Activated T-cell treated with anti-CD3 and anti-CD28 coated beads, Interleukin-2, amount 50 U/mL, for 24 hours (primary cell): ENCODE data around the gene ZPLD1.

Experiments
- DNase-seq: peaks from one replicate; pipeline ENCODE4 v3.0.0-alpha.2; 2020
- H3K27ac Mint-ChIP-seq: 2 replicates; pipeline ENCODE4 v1.8.0; 2020; ENCODE audit warnings: mild to moderate bottlenecking, mixed read lengths
- H3K27me3 Mint-ChIP-seq: 2 replicates; pipeline ENCODE4 v1.8.0; 2020; ENCODE audit warnings: mixed read lengths
- H3K36me3 Mint-ChIP-seq: 2 replicates; pipeline ENCODE4 v1.8.0; 2020; ENCODE audit warnings: low read depth, mixed read lengths
- H3K4me1 Mint-ChIP-seq: 2 replicates; pipeline ENCODE4 v1.8.0; 2020; ENCODE audit warnings: low read depth, mixed read lengths
- H3K4me3 Mint-ChIP-seq: 2 replicates; pipeline ENCODE4 v1.8.0; 2020; ENCODE audit warnings: mild to moderate bottlenecking, moderate library complexity, mixed read lengths
- H3K9me3 Mint-ChIP-seq: 2 replicates; pipeline ENCODE4 v1.8.0; 2020; ENCODE audit warnings: mixed read lengths

The ZPLD1 gene

GRCh38 chr3:102434715-102435114, at the start of gene ZPLD1:
Gene ZPLD1, plus strand, starts transcription at chr3:102435015. Its CDS starts 3,473 bp downstream, at chr3:102438488.
- Mint-ChIP-seq H3K27ac (no peak within 1 kb of the TSS), H3K27me3 (peaks cover 15% of the 10 kb centered on the region), H3K4me3 (no peak within 1 kb of the TSS), H3K4me1 (no peaks in the 10 kb centered on the region), H3K9me3 (no peaks in the 10 kb centered on the region), H3K36me3 (no peaks in the 10 kb centered on the region)
- DNase-seq, result no peak

DNA sequence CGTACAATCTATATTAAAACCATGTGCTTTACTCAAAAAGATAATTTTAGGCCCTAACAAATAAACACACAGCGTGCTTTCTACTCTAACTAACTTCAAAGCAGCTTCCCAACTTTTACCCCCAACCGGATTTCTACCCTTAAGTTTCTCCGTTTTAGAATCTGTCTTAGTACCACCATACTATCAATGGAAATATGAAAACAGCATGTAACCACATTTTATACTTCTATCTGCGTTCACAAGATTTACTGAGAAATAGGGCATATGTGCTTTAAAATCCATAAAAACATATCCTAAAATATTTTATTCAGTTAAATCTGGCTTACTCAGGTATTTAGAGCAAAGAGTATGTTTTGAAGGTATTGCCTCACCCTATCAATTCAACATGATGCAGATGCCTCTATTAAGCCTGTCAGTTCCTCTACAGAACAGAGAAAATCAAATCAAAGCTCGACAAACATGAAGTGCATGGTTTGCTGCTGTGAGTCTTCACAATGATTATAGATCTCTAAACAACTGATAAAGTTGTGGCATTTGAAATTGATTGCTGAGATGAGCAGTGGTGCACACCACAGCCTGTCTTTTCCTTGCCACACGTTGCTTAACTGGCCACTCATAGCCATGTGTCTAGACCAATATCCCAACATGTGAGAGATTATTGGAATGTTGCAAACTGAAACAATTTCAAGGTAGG, 44.5 kb upstream of the ZPLD1 start:
- H3K4me1 Mint-ChIP-seq, result no peaks in the 10 kb centered on the region
- no peaks in the 10 kb centered on the region for H3K36me3 Mint-ChIP-seq
- no peak overlapping the region for H3K4me3 Mint-ChIP-seq
- no peaks in the 10 kb centered on the region for H3K9me3 Mint-ChIP-seq
- H3K27me3 Mint-ChIP-seq, result peaks cover 13% of the 10 kb centered on the region
- DNase-seq, result no peak
- no peak overlapping the region for H3K27ac Mint-ChIP-seq

GRCh38 chr3:102390916-102391315, 43.9 kb upstream of the ZPLD1 start:
- no peak for DNase-seq
- Mint-ChIP-seq H3K36me3 (no peaks in the 10 kb centered on the region), H3K27ac (no peak overlapping the region), H3K9me3 (no peaks in the 10 kb centered on the region), H3K4me1 (no peaks in the 10 kb centered on the region), H3K4me3 (no peak overlapping the region), H3K27me3 (peaks cover 13% of the 10 kb centered on the region)

- Mint-ChIP-seq H3K4me3 (no peak overlapping the region), H3K9me3 (no peaks in the 10 kb centered on the region), H3K4me1 (no peaks in the 10 kb centered on the region), H3K27ac (no peak overlapping the region), H3K36me3 (no peaks in the 10 kb centered on the region), H3K27me3 (peaks cover 13% of the 10 kb centered on the region)
- DNase-seq, result no peak
These were observed 43.3 kb upstream of the ZPLD1 start for GRCh38 chr3:102391491-102391890.

- Mint-ChIP-seq H3K4me1 (no peaks in the 10 kb centered on the region), H3K27me3 (peaks cover 16% of the 10 kb centered on the region), H3K4me3 (no peak overlapping the region), H3K27ac (no peak overlapping the region), H3K9me3 (no peaks in the 10 kb centered on the region), H3K36me3 (no peaks in the 10 kb centered on the region)
- no peak for DNase-seq
These were observed 40.3 kb upstream of the ZPLD1 start for GRCh38 chr3:102394517-102394916.

- Mint-ChIP-seq H3K27me3 (peaks cover 11% of the 10 kb centered on the region), H3K4me3 (no peak overlapping the region), H3K9me3 (no peaks in the 10 kb centered on the region), H3K4me1 (no peaks in the 10 kb centered on the region), H3K27ac (no peak overlapping the region), H3K36me3 (no peaks in the 10 kb centered on the region)
- DNase-seq, result no peak
These were observed 36.6 kb upstream of the ZPLD1 start for GRCh38 chr3:102398176-102398575.

DNA sequence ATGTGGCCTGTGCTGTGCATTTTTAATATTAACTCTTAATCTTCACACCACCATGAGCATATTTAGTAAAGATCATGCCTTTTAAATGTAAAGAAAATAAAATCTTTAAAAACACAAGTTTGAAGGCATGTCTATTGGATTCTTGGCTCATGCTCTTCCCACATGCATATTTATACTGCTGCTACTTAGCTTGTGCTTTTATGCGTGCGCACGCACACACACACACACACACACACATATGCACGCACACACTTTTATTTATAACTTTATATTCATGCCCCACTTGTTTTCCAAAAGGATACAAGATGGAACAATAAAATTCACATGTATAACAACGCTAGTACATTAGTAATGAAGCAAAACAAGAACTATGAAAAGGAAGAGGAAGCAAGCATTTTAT, 36.1 kb upstream of the ZPLD1 start:
- Mint-ChIP-seq H3K36me3 (no peaks in the 10 kb centered on the region), H3K27ac (no peak overlapping the region), H3K9me3 (no peaks in the 10 kb centered on the region), H3K4me3 (no peak overlapping the region), H3K4me1 (no peaks in the 10 kb centered on the region), H3K27me3 (peaks cover 11% of the 10 kb centered on the region)
- no peak for DNase-seq

- H3K27ac Mint-ChIP-seq, result no peak overlapping the region
- H3K27me3 Mint-ChIP-seq, result peaks cover 8% of the 10 kb centered on the region
- H3K4me3 Mint-ChIP-seq, result no peak overlapping the region
- no peak for DNase-seq
- H3K9me3 Mint-ChIP-seq, result no peaks in the 10 kb centered on the region
- no peaks in the 10 kb centered on the region for H3K36me3 Mint-ChIP-seq
- no peaks in the 10 kb centered on the region for H3K4me1 Mint-ChIP-seq
These were observed 34.7 kb upstream of the ZPLD1 start for GRCh38 chr3:102400142-102400541.

DNA sequence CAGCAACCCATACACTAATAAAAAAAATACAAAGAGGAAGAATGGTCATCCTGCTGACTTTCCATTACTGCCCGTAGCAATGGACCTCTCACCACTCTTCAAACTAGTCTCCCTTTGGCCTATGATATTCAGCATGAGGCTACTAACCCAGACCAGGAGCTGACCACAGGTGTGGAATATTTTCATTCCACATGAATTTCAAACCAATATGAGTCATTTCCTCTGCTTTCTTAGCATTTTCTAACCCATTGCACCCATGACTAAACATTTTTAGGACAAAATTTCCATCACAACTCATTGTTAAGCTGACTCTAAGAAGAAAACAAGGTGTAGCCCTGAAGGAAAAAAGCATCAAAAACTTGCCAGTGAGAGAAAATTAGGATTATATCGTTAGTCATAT, 34.0 kb upstream of the ZPLD1 start:
- DNase-seq, result no peak
- H3K36me3 Mint-ChIP-seq, result no peaks in the 10 kb centered on the region
- H3K4me3 Mint-ChIP-seq, result no peak overlapping the region
- H3K9me3 Mint-ChIP-seq, result no peaks in the 10 kb centered on the region
- no peaks in the 10 kb centered on the region for H3K4me1 Mint-ChIP-seq
- no peak overlapping the region for H3K27ac Mint-ChIP-seq
- peaks cover 8% of the 10 kb centered on the region for H3K27me3 Mint-ChIP-seq

DNA sequence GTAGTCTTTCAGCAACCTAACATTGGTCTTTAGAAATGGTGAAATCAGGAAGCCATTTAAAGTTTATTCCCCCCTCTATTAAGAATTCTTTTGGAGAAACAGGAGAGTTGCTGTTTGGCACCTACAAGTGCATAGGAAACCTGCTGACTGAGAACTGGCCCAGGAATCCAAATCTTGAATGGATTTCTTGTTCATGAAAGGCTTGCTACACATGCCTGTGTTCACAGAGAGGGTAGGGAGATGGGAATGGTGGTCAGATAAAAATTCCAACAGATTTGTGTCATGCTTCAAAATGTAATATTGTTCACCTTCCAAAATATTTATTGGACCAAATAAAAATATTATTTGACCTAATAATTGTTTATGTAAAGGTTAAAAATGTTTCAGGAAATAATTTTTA, 24.2 kb upstream of the ZPLD1 start:
- H3K27me3 Mint-ChIP-seq, result peaks cover 2% of the 10 kb centered on the region
- no peak for DNase-seq
- peaks cover 8% of the 10 kb centered on the region for H3K4me1 Mint-ChIP-seq
- no peaks in the 10 kb centered on the region for H3K36me3 Mint-ChIP-seq
- H3K9me3 Mint-ChIP-seq, result no peaks in the 10 kb centered on the region
- no peak overlapping the region for H3K27ac Mint-ChIP-seq
- no peak overlapping the region for H3K4me3 Mint-ChIP-seq

DNA sequence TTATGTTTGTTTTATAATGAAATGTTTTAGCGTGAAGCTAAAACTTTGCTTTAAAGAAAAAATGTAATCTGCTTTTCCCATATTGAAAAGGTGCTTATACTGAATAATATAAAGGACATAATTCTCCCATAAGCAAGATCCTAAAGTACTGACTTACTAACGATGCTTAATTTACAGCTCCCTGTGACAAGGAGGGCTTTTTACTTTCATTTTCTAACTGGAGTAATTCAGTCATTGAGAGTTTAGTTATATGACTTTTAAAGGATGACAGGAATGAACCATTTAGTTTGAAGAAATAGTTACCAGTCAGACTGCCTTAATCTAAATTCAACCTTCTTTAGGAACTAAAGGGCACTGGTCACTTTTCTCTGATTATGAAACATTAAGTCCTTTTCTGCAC, 19.3 kb upstream of the ZPLD1 start:
- Mint-ChIP-seq H3K36me3 (no peaks in the 10 kb centered on the region), H3K9me3 (no peaks in the 10 kb centered on the region)

GRCh38 chr3:102419786-102420185, 15.0 kb upstream of the ZPLD1 start:
- Mint-ChIP-seq H3K4me1 (peaks cover 10% of the 10 kb centered on the region), H3K36me3 (no peaks in the 10 kb centered on the region), H3K9me3 (no peaks in the 10 kb centered on the region), H3K27ac (no peak overlapping the region), H3K27me3 (peaks cover 5% of the 10 kb centered on the region), H3K4me3 (no peak overlapping the region)
- DNase-seq, result no peak

More for the DNA sequence above, 19.3 kb upstream of the ZPLD1 start:
- no peak overlapping the region for H3K27ac Mint-ChIP-seq
- H3K4me3 Mint-ChIP-seq, result no peak overlapping the region
- peaks cover 10% of the 10 kb centered on the region for H3K4me1 Mint-ChIP-seq
- no peak for DNase-seq
- H3K27me3 Mint-ChIP-seq, result no peaks in the 10 kb centered on the region

GRCh38 chr3:102441832-102442231, 7.0 kb downstream of the ZPLD1 start:
- Mint-ChIP-seq H3K27ac (no peak overlapping the region), H3K36me3 (no peaks in the 10 kb centered on the region), H3K27me3 (peaks cover 11% of the 10 kb centered on the region), H3K4me3 (no peak overlapping the region), H3K9me3 (no peaks in the 10 kb centered on the region), H3K4me1 (no peaks in the 10 kb centered on the region)
- DNase-seq, result no peak

DNA sequence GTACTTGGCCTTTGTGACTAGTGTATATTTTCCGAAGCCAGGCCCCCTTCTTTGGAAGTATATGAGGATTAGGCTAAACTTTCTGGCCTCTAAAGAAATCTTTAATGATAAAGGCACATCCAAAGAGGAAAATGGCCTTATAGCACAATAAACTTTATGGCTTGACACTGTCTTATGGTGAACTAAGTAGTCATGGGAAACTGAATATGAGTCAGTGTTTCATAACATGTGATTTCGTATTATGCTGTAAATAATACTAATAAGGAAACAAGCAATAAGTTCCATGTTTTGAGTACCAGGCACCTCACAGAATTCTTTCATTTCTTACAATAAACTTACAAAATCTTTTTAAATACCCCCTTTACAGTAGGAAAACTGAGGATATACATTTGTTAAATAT, 8.2 kb downstream of the ZPLD1 start:
- no peak for DNase-seq

DNA sequence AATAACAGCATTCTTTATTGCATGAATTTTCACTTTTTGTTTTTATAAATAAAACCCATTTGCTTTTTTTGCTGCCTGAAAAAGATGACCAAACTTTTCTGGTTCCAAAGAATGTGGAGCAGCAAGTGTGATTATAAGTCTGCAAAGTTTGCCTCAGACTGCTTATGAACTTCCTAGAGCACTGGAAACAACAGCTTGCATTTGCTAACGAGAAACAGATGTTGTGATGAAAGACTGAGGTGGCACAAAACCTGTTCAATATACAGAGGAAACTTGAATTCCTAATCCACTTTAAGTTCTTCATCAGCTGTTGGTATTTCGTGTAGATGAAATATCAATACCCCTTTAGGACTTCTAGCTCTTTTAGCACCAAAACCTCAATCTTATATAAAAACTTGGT, 9.3 kb downstream of the ZPLD1 start:
- Mint-ChIP-seq H3K4me1 (no peaks in the 10 kb centered on the region), H3K27me3 (no peaks in the 10 kb centered on the region), H3K9me3 (no peaks in the 10 kb centered on the region), H3K4me3 (no peak overlapping the region), H3K27ac (no peak overlapping the region), H3K36me3 (no peaks in the 10 kb centered on the region)
- no peak for DNase-seq

More for the DNA sequence above, 8.2 kb downstream of the ZPLD1 start:
- Mint-ChIP-seq H3K36me3 (no peaks in the 10 kb centered on the region), H3K27ac (no peak overlapping the region), H3K9me3 (no peaks in the 10 kb centered on the region), H3K4me1 (no peaks in the 10 kb centered on the region), H3K4me3 (no peak overlapping the region), H3K27me3 (peaks cover 5% of the 10 kb centered on the region)

- H3K4me1 Mint-ChIP-seq, result no peaks in the 10 kb centered on the region
- H3K27ac Mint-ChIP-seq, result no peak overlapping the region
- no peaks in the 10 kb centered on the region for H3K27me3 Mint-ChIP-seq
- H3K36me3 Mint-ChIP-seq, result no peaks in the 10 kb centered on the region
- no peak overlapping the region for H3K4me3 Mint-ChIP-seq
- no peaks in the 10 kb centered on the region for H3K9me3 Mint-ChIP-seq
- DNase-seq, result no peak
These were observed 12.5 kb downstream of the ZPLD1 start for GRCh38 chr3:102447272-102447671.
